Activated T-cell treated with anti-CD3 and anti-CD28 coated beads, Interleukin-2, amount 50 U/mL, for 72 hours (primary cell): ENCODE data around the gene HELT. TPM values are rescaled to one million over a fixed set of nuclear protein-coding genes. Genes with fewer than 3 reads are reported as not detected.
"Not testable (repeated sequence)": the region's sequence is repeated elsewhere in the genome, so short reads cannot be mapped to it uniquely, and the experiment has no call there.

ENCODE experiments used
- ATAC-seq, 2 donors: fragments of 150-1000 bp; cut with Tn5 transposase; replicated peaks in 1 of 2; 2 replicates each; pipeline ENCODE4 v1.10.0; 2021; ENCODE audit warnings: moderate library complexity in 2 of 2, mild to moderate bottlenecking in 1 of 2
- DNase-seq, 2 donors: peaks; one replicate each; pipeline ENCODE4 v3.0.0; 2021 to 2022; ENCODE audit warnings: mixed read lengths in 1 of 2
- H3K27ac Mint-ChIP-seq: one replicate; pipeline ENCODE4 v1.8.0; 2022; ENCODE audit warnings: mild to moderate bottlenecking, moderate library complexity, mixed read lengths
- H3K27me3 Mint-ChIP-seq: one replicate; pipeline ENCODE4 v1.8.0; 2022; ENCODE audit warnings: low read depth, mixed read lengths
- H3K36me3 Mint-ChIP-seq, 2 donors: one replicate each; pipeline ENCODE4 v1.8.0; 2022; ENCODE audit warnings: mixed read lengths in 2 of 2, mild to moderate bottlenecking in 1 of 2; ENCODE audit not compliant: insufficient read depth in 2 of 2
- H3K4me1 Mint-ChIP-seq: one replicate; pipeline ENCODE4 v1.8.0; 2022; ENCODE audit warnings: low read depth, mixed read lengths
- H3K4me3 Mint-ChIP-seq, 2 donors: one replicate each; pipeline ENCODE4 v1.8.0; 2022; ENCODE audit warnings: mild to moderate bottlenecking in 2 of 2, mixed read lengths in 2 of 2, moderate library complexity in 2 of 2
- H3K9me3 Mint-ChIP-seq, 2 donors: one replicate each; pipeline ENCODE4 v1.8.0; 2022; ENCODE audit warnings: mixed read lengths in 2 of 2
- total RNA-seq, 2 donors: library from RNA; stranded (reverse); gene quantifications; one replicate each; pipeline ENCODE4 v1.2.3, GENCODE V29; 2022

Gene HELT
- total RNA-seq, 2 donors from 2014 or later = not detected

GRCh38 chr4:184989283-184989682 is 29.0 kb upstream of the HELT start:
- not testable (repeated sequence) for H3K27me3 Mint-ChIP-seq, H3K27ac Mint-ChIP-seq, ATAC-seq, H3K4me3 Mint-ChIP-seq, DNase-seq, H3K9me3 Mint-ChIP-seq, H3K4me1 Mint-ChIP-seq, H3K36me3 Mint-ChIP-seq

DNA sequence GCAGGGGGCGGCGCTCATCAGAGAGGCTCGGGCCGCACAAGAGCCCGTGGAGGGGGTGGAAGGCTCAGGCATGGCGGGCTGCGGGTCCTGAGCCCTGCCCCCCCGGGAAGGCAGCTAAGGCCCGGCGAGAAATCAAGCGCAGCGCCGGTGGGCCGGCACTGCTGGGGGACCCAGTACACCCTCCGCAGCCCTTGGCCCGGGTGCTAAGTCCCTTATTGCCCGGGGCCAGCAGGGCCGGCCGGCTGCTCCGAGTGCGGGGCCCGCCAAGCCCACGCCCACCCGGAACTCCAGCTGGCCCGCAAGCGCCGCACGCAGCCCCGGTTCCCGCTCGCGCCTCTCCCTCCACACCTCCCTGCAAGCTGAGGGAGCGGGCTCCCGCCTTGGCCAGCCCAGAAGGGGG is 28.2 kb upstream of the HELT start:
- not testable (repeated sequence) for H3K9me3 Mint-ChIP-seq, H3K36me3 Mint-ChIP-seq, H3K27ac Mint-ChIP-seq

GRCh38 chr4:184991860-184992259 is 26.4 kb upstream of the HELT start:
- DNase-seq (no peak), ATAC-seq (no peak)
- Mint-ChIP-seq H3K9me3 (no peaks in the 10 kb centered on the region), H3K4me1 (no peaks in the 10 kb centered on the region), H3K27ac (no peak overlapping the region), H3K36me3 (no peaks in the 10 kb centered on the region), H3K4me3 (no peak overlapping the region), H3K27me3 (no peaks in the 10 kb centered on the region)

More for the DNA sequence above, 28.2 kb upstream of the HELT start:
- not testable (repeated sequence) for H3K4me1 Mint-ChIP-seq, ATAC-seq, H3K4me3 Mint-ChIP-seq, H3K27me3 Mint-ChIP-seq, DNase-seq

- Mint-ChIP-seq H3K36me3 (no peaks in the 10 kb centered on the region), H3K9me3 (no peaks in the 10 kb centered on the region), H3K4me3 (no peak overlapping the region), H3K27me3 (no peaks in the 10 kb centered on the region), H3K4me1 (no peaks in the 10 kb centered on the region), H3K27ac (no peak overlapping the region)
- DNase-seq (no peak), ATAC-seq (no peak)
Observed at GRCh38 chr4:184992422-184992821, 25.9 kb upstream of the HELT start.

GRCh38 chr4:184993247-184993646 is 25.0 kb upstream of the HELT start:
- DNase-seq (no peak), ATAC-seq (no peak)
- Mint-ChIP-seq H3K9me3 (no peaks in the 10 kb centered on the region), H3K27ac (no peak overlapping the region), H3K36me3 (no peaks in the 10 kb centered on the region), H3K4me3 (no peak overlapping the region), H3K4me1 (no peaks in the 10 kb centered on the region), H3K27me3 (no peaks in the 10 kb centered on the region)

DNA sequence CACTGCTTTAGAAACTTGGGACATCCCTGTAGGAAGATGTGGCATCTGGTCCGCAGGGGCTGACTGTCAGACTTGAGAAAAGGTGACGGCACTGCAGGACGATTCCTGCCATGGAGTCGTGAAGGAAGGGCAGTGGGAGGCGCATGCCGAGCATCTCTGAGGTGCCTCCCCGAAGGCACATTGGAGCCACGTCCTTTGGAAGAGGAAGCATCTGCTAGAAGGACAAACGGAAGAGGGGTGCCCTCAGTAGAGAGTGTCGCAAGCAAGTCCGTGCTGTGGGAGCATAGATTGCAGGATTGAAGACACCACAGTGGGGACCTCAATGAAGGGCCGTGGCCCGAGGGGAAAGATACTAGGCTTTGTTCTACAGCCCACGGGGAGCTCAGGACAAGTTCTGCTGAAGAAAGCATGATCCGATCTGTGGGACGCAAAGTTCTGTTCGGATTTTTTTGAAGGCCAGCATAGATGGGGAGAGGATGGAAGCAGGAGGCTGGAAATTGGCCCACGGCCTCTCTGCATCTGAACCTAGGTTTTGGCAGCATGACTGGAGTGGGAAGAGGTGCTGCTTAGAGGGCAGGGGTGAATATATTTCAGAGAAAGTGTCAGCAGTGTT is 24.2 kb upstream of the HELT start:
- DNase-seq (no peak), ATAC-seq (no peak)
- H3K4me3 Mint-ChIP-seq = no peak overlapping the region
- H3K9me3 Mint-ChIP-seq = no peaks in the 10 kb centered on the region
- H3K27ac Mint-ChIP-seq = no peak overlapping the region
- no peaks in the 10 kb centered on the region for H3K27me3 Mint-ChIP-seq
- H3K4me1 Mint-ChIP-seq = no peaks in the 10 kb centered on the region
- no peaks in the 10 kb centered on the region for H3K36me3 Mint-ChIP-seq

DNA sequence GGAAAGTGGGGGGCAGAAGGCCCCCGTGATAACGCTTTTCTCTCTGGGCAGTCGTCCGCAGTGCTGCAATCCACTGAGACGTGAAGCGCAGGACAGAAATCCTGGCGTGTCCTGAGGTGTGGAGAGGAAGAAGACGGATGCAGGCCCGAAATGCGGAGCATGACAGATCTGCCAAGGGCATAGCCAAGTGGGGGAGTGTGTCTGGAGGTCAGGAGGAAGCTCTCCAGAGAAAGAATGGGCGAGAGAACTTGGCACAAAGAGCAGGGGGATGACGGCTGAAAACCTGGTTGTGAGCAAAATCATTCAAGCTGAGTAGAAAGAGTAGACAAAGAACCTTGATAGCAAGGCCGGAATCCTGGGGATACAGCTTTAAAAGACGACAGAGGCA is 23.7 kb upstream of the HELT start:
- no peaks in the 10 kb centered on the region for H3K36me3 Mint-ChIP-seq
- H3K4me1 Mint-ChIP-seq = no peaks in the 10 kb centered on the region
- no peak overlapping the region for H3K27ac Mint-ChIP-seq
- no peak for ATAC-seq
- DNase-seq = no peak
- H3K27me3 Mint-ChIP-seq = no peaks in the 10 kb centered on the region
- no peaks in the 10 kb centered on the region for H3K9me3 Mint-ChIP-seq
- H3K4me3 Mint-ChIP-seq = no peak overlapping the region

DNA sequence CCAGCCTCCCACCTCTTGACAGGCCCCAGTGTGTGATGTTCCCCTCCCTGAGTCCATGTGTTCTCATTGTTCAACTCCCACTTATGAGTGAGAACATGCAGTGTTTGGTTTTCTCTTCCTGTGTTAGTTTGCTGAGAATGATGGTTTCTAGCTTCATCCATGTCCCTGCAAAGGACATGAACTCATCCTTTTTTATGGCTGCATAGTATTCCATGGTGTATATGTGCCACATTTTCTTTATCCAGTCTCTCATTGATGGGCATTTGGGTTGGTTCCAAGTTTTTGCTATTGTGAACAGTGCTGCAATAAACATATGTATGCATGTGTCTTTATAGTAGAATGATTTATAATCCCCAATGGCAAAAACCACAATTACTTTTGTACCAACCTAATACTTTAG is 20.6 kb upstream of the HELT start:
- H3K27ac Mint-ChIP-seq, H3K36me3 Mint-ChIP-seq, H3K4me3 Mint-ChIP-seq, DNase-seq, H3K4me1 Mint-ChIP-seq, ATAC-seq, H3K9me3 Mint-ChIP-seq: not testable (repeated sequence)
- H3K27me3 Mint-ChIP-seq = peaks cover 20% of the 10 kb centered on the region

DNA sequence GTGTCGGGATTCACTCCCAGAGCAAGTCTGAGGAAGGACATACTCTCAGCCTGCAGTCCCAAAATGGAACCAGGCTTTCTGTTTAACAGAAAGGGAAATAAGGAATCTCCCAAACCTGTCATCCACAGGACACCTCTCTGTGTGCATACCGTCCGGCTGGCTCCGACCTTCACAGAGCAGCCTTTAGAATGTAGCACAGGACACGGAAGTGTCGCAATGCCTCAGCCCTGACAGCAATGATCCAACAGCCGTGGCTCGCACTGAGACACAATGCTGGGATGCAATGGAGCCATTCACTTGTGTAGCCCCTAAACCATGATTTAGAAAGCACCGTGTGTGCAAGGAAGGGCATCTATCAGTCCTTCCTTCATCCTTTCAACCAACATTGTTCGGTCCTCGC is 15.5 kb upstream of the HELT start:
- ATAC-seq = no peak
- Mint-ChIP-seq H3K9me3 (no peaks in the 10 kb centered on the region), H3K27me3 (peaks cover 58% of the 10 kb centered on the region), H3K27ac (no peak overlapping the region), H3K4me1 (peaks cover 12% of the 10 kb centered on the region), H3K4me3 (no peak overlapping the region), H3K36me3 (no peaks in the 10 kb centered on the region)
- DNase-seq = no peak

GRCh38 chr4:185003596-185004351 is 14.5 kb upstream of the HELT start:
- peaks cover 12% of the 10 kb centered on the region for H3K4me1 Mint-ChIP-seq

DNA sequence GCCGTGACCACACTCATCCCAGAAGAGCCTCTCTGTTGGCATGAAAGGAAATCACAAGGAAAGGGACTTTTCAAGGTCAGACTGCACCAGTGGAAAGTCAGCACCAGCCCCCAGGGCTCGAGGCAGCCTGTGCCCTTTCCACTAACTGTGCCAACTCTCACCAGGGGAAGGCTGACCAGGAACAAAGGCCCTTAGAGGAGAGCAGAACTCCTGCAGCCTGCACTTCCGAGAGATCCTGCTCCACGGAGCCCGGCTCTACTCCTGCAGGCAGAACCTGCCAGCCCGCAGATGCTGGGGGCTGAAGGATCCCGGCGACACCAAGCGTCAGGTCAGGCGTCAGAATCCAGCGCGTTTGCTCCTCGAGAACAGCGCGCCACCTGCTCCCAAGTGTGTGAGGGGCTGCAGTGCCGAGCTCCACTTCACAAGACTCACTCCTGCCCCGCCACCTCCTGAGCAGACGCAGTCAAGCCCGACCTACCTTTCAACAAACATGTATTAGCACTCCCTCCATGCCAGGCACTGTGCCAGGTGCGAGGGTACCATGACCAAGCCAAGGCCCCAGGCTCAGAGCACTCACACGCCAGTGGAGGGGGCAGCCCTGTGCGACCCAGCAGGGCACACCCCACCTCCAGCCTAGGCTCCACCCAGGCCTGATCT is 13.6 kb upstream of the HELT start:
- DNase-seq = no peak
- peaks cover 75% of the 10 kb centered on the region for H3K27me3 Mint-ChIP-seq
- ATAC-seq = peak; percentile 67 to 68
- H3K4me3 Mint-ChIP-seq = peak overlapping the region; percentile 50 to 80
- no peaks in the 10 kb centered on the region for H3K9me3 Mint-ChIP-seq
- H3K27ac Mint-ChIP-seq = no peak overlapping the region
- no peaks in the 10 kb centered on the region for H3K36me3 Mint-ChIP-seq
- H3K4me1 Mint-ChIP-seq = peaks cover 12% of the 10 kb centered on the region

More at GRCh38 chr4:185003596-185004351, 14.5 kb upstream of the HELT start:
- no peak for DNase-seq
- H3K27me3 Mint-ChIP-seq = peaks cover 67% of the 10 kb centered on the region
- no peaks in the 10 kb centered on the region for H3K9me3 Mint-ChIP-seq
- no peak for ATAC-seq
- H3K27ac Mint-ChIP-seq = no peak overlapping the region
- no peaks in the 10 kb centered on the region for H3K36me3 Mint-ChIP-seq
- H3K4me3 Mint-ChIP-seq = no peak overlapping the region

DNA sequence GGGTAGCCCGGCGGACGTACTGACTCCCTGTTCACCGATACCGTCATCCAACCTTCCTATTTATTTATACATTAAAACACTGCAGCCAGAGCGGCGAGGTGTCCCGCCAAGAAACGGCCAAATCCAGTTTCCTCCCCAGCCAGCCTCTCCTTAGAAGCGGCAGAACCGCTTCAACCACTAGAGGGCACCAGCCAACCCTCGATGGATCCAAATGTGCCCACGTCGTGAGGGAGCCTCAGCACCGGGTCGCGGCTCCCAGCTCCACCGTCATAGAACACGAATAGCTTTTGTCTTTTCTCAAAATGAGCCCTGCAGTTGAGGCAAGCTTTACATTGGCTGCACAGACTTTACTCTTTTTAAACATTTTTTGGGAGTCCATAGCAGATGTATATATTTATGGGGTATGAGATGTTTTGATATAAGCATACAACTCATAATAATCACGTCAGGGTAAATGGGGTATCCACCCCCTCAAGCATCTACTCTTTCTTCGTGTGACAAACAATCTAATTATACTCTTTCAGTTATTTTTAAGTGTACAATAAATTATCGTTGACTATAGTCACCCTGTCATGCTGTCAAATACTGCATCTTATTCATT is 13.0 kb upstream of the HELT start:
- Mint-ChIP-seq H3K27me3 (peaks cover 75% of the 10 kb centered on the region), H3K4me3 (peak overlapping the region; percentile 66 to 80), H3K27ac (peak overlapping the region; percentile 51), H3K4me1 (peaks cover 12% of the 10 kb centered on the region), H3K9me3 (no peaks in the 10 kb centered on the region), H3K36me3 (no peaks in the 10 kb centered on the region)
- ATAC-seq (peak; percentile 95), DNase-seq (peak; percentile 84 to 86)

GRCh38 chr4:185011408-185011807 is 6.9 kb upstream of the HELT start:
- Mint-ChIP-seq H3K4me1 (peaks cover 11% of the 10 kb centered on the region), H3K27me3 (peaks cover 75% of the 10 kb centered on the region), H3K4me3 (no peak overlapping the region), H3K9me3 (no peaks in the 10 kb centered on the region), H3K27ac (no peak overlapping the region), H3K36me3 (no peaks in the 10 kb centered on the region)
- DNase-seq = peak in 1 of 2 donors; percentile 22
- no peak for ATAC-seq
